GM13977 (cell line): ENCODE data around the gene DCTN5.
"Not testable (repeated sequence)": the region's sequence is repeated elsewhere in the genome, so short reads cannot be mapped to it uniquely, and the experiment has no call there.

Source experiments
- DNase-seq: peaks from one replicate; pipeline ENCODE4 v3.0.0; 2012; ENCODE audit warnings: low spot score
- CTCF ChIP-seq: IDR thresholded peaks from 2 replicates; pipeline ENCODE4 v1.5.1; 2012; ENCODE audit warnings: mild to moderate bottlenecking, control low read depth; ENCODE audit not compliant: insufficient read depth; ENCODE audit errors: extremely low read depth, missing control alignments
- in situ Hi-C: fragments of 300-500 bp; cut with MboI; formaldehyde crosslinking; loops from one replicate; pipeline ENCODE4 v1.12.0; 2022; ENCODE audit warnings: low sequenced_read_pairs, low pct_unique_long_range_greater_than_20kb, mixed read lengths, inconsistent platforms; ENCODE audit not compliant: unreplicated experiment

The DCTN5 gene

GRCh38 chr16:23607726-23608125 is 33.5 kb upstream of the DCTN5 start:
- no peak for DNase-seq
- in situ Hi-C loops, result no loop called here
- no peak for TF ChIP-seq CTCF

GRCh38 chr16:23608194-23608593 is 33.1 kb upstream of the DCTN5 start:
- no peak for DNase-seq
- in situ Hi-C loops, result no loop called here
- TF ChIP-seq CTCF, result no peak

- no peak for TF ChIP-seq CTCF
- no peak for DNase-seq
- in situ Hi-C loops, result no loop called here
Observed at GRCh38 chr16:23609929-23610328, 31.3 kb upstream of the DCTN5 start.

- in situ Hi-C loops, result not testable (repeated sequence)
Observed at GRCh38 chr16:23610905-23611304, 30.4 kb upstream of the DCTN5 start.

GRCh38 chr16:23611936-23612335 is 29.3 kb upstream of the DCTN5 start:
- no peak for DNase-seq
- no peak for TF ChIP-seq CTCF
- in situ Hi-C loops, result no loop called here

More at GRCh38 chr16:23610905-23611304, 30.4 kb upstream of the DCTN5 start:
- not testable (repeated sequence) for DNase-seq

GRCh38 chr16:23615805-23616204 is 25.5 kb upstream of the DCTN5 start:
- no peak for DNase-seq
- in situ Hi-C loops, result no loop called here
- TF ChIP-seq CTCF, result no peak

- DNase-seq, result no peak
- in situ Hi-C loops, result no loop called here
- TF ChIP-seq CTCF, result no peak
Observed at GRCh38 chr16:23624092-23624491, 17.2 kb upstream of the DCTN5 start.

GRCh38 chr16:23629516-23629915 is 11.8 kb upstream of the DCTN5 start:
- TF ChIP-seq CTCF, result no peak
- DNase-seq, result no peak
- in situ Hi-C loops, result no loop called here

GRCh38 chr16:23631874-23632273 is 9.4 kb upstream of the DCTN5 start:
- in situ Hi-C loops, DNase-seq: not testable (repeated sequence)
